NCI-H1092 treated with DMSO at 0.1 percent for 48 hours (cell line): Measurements from ENCODE around the gene DIAPH1.
A peak's percentile ranks its signal among the peaks of the same experiment; 100 is the strongest.
"Not testable (repeated sequence)": the region's sequence is repeated elsewhere in the genome, so short reads cannot be mapped to it uniquely, and the experiment has no call there.

Experiments
- DNase-seq: peaks from one replicate; lab custom pipeline; 2025; lab: John Stamatoyannopoulos, UW

Gene DIAPH1

DNA sequence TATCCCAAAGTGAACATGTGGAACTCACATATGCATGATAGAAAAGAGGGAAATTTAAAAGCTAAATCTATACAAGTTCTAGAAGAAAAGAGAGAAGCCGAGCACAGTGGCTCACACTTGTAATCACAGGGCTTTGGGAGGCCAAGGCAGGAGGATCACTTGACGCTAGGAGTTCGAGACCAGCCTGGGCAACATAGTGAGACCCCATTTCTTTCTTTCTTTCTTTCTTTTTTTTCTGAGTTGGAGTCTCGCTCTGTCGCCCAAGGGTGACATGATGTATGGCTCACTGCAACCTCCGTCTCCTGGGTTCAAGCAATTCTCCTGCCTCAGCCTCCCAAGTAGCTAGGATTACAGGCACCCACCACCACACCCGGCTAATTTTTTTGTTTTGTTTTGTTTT is 8.9 kb downstream of the DIAPH1 start:
- not testable (repeated sequence) for DNase-seq

- no peak for DNase-seq
These were observed 9.8 kb downstream of the DIAPH1 start for GRCh38 chr5:141609044-141609443.

- no peak for DNase-seq
These were observed 10.2 kb downstream of the DIAPH1 start for GRCh38 chr5:141608557-141608956.

GRCh38 chr5:141608046-141608445 is 10.8 kb downstream of the DIAPH1 start:
- DNase-seq, result no peak

- DNase-seq, result no peak
These were observed 13.1 kb downstream of the DIAPH1 start for GRCh38 chr5:141605523-141606277.

- DNase-seq, result no peak
These were observed 14.7 kb downstream of the DIAPH1 start for GRCh38 chr5:141603923-141604717.

GRCh38 chr5:141602606-141603005 is 16.2 kb downstream of the DIAPH1 start:
- DNase-seq, result no peak

DNA sequence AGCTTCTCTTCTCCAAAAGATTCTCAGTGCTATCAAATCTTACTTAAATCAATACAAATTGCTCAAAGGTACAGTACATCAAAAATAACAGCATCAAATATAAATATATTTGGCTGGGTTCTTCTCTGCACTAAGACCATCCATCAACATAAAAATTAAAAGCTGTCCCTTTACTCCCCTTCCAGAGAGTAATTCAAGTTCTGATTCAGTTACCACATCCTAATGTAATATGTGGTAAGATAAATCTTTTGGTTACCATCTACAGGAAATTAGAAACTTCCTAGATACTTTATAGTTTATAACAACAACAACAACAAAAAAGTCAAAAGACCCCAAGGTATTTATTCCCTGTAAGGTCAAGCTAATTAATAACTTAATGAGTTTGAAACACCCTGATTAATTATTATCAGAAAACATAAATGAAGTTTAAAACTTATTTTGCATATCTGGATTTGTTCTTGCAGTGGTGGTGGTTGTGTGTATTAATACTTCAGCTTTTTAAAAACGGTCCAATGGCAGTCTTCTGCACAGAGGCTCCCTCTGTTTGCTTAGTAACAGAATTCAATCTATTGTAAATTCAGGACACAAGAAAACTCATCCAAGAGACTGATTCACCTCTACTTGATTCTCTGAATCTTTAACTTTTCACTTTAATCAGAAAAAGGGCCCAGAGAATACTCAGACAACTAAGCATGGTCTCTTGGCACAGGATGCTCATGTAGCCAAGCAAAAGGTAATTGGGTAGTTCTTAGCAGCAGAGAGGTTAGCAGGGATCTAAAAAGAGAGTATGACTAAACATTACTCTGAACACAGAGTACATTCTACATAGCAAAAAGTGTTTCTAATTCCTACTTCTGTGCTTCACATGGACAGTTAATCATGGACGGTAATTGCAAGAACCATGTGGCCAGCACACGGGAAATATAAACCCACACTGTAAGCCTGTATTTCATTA is 20.1 kb downstream of the DIAPH1 start:
- DNase-seq, result no peak

- DNase-seq, result no peak
These were observed 21.0 kb downstream of the DIAPH1 start for GRCh38 chr5:141597814-141598213.

DNA sequence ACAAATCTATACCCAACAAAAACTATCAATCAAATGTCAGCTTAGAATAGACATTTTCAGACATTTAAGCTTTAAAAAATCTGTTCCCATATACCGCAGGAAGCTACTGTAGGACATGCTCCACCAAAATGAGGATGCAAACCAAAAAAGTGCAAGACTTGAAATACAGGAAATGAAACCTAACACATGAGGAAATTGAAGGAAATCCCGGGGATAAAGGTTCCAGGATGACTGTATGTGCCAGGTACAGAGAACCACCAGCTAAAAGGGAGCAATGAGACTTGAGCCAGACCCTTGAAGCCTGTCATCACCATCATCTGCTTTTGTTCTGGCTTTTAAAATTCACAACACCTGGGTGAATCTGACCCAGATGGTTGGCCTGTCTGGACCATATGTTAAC is 21.4 kb downstream of the DIAPH1 start:
- DNase-seq, result no peak

DNA sequence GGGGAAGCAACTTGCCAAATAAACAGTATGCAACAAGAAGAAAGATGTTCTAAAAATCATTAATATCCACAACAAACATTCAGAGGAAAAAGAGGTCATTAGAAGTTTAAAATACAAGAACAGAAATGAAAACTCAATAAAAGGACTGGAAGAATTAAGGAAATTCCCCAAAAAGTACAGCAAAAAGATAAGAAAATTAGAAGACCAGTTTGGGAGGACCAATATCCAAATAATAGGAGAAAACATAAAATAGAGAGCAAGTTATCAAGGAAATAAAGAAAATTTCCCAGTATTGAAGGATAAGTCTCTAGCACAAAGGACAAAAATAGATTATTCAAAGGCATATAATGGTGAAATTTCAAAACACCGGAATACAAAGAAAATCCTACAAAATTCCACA is 21.9 kb downstream of the DIAPH1 start:
- no peak for DNase-seq

GRCh38 chr5:141590127-141590526 is 28.7 kb downstream of the DIAPH1 start:
- no peak for DNase-seq

DNA sequence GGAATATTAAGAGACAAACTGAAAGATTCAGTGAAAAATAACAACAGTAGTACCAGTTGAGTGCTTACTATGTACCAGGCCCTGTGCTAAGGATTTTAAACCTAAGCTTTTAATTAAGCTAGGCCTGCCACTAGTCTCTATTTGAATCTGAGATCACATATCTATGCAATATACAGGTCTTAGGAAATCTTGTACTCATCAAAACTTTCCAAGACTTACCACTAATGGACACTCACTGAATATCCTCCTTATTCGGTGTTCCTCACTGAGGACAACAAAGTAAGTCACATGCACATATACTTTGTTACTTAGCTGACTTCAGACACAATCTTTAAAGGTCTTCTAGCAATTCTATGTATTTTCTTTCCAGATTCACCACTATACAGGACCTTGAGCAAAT is 32.6 kb downstream of the DIAPH1 start:
- no peak for DNase-seq

DNA sequence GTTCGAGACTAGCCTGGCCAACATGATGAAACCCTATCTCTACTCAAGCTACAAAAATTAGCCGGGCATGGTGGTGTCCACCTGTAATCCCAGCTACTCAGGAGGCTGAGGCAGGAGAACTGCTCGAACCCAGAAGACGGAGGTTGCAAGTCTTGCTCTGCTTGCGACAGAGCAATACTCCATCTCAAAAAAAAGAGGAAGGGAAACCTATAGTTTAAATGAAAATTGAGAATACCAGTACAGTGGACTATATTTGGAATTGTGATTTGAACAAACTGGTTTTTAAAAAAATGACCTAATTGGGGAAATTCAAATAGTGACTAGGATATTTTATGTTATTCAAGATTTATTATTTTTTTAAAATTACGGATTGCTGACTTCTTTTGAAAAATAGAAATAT is 33.2 kb downstream of the DIAPH1 start:
- no peak for DNase-seq

DNA sequence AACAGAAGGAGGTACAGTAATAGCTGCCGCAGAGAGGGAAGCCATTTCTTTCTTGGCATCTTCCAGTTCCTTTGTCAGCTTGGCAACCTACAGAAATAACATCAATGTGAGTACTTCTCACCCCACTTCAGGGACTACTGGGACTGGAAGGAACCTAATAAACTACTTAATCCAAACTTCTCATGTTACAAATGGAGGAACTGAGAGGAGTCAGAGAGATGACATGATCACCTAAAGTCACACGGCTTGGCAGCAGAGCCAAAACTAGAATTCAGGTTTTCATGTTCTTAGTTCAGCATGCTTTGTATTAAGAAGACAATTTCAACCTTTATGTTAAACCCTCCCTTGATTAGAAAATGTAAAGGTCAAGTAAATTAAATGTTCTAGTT is 44.7 kb downstream of the DIAPH1 start:
- no peak for DNase-seq

- DNase-seq, result no peak
These were observed 45.2 kb downstream of the DIAPH1 start for GRCh38 chr5:141573489-141574121.

GRCh38 chr5:141570655-141571054 is 48.1 kb downstream of the DIAPH1 start:
- DNase-seq, result no peak

DNA sequence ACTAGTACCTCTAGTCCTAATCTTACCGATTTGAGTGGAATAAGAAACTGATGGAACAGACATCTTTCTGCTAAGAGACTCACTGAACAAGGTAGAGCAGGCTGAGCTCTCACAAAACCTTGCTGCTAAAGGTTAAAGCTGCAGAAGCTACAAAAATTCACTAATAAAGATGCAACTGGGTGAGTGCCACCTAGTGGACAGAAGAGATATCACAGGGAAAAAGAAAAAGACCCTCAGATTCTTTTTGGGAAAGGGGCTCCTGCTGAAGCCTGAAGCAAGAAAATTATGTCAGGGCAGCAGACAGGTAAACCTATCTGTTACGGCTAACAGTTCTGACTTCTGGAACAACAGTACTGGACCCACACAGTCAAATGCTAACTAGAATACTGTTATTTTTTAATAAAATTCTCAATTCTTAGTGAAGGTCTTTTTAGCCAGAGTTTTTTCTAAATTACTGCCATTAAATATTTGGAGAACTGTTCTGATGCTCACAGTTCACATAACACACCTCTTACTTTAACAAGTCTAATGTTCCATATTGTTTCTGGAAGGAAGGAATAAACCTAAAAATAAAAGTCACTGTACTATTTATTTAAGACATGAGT is 51.2 kb downstream of the DIAPH1 start:
- DNase-seq, result no peak

DNA sequence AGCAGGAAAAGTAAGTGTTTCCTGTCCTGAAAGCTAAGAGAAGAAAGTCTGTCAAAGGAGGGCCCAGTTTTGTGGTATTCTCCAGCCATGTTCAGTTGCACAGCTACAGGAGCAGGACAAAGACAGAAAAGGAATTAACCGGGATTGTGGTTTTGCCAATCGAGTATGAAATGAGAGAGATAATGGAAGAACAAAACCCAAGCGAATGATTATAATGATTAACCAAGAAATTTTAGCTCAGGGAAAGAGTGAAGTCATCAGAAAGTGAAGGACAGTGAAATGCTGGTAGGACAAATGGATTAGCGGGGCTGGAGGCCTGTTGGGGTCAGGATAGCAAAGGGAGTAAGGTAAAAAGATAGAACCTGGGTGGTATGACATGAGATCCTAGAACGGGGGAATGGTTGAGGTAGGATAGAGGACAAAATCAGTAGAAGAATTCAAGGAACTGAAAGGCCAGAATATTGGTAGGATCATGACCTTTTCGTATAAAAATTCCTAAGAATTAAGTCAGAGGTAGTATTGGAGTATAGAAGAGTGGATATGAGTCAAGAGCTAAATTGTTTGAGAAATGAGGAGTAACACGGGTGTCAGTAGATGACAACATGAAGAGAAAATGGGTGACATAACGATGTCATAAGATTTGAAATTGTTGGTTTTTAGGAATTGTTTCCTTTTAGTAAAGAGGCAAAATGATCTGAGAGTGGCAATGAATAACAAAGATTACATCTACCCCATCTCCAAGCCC is 52.8 kb downstream of the DIAPH1 start:
- no peak for DNase-seq

GRCh38 chr5:141564216-141564692 is 54.5 kb downstream of the DIAPH1 start:
- DNase-seq, result peak; percentile 74
